Tibial nerve (tissue), 4 donors: Measurements from ENCODE around the gene EPB41L4B.

Experiments used
- EP300 ChIP-seq, 2 donors: sonication (generic); formaldehyde crosslinking; IDR thresholded peaks; one replicate each; pipeline ENCODE4 v1.6.1; 2017; ENCODE audit warnings: antibody characterized with exemption in 2 of 2, mild to moderate bottlenecking in 1 of 2
- POLR2A ChIP-seq, 2 donors: fragments of 450-650 bp; IDR thresholded peaks; one replicate each; pipeline ENCODE4 v1.6.1; 2017; ENCODE audit warnings: antibody characterized with exemption in 2 of 2, mild to moderate bottlenecking in 2 of 2, moderate library complexity in 2 of 2
- TF ChIP-seq, protein P1 (sequence below), 5 experiments: fragments of 200-600 bp in 3 of 5; fragments of 450-650 bp in 2 of 5; sonication (generic) in 3 of 5; IDR thresholded peaks; one replicate each; pipeline ENCODE4 v1.5.1; 2016 to 2019; ENCODE audit warnings: antibody characterized with exemption in 5 of 5, mild to moderate bottlenecking in 3 of 5, moderate library complexity in 2 of 5

DNA sequence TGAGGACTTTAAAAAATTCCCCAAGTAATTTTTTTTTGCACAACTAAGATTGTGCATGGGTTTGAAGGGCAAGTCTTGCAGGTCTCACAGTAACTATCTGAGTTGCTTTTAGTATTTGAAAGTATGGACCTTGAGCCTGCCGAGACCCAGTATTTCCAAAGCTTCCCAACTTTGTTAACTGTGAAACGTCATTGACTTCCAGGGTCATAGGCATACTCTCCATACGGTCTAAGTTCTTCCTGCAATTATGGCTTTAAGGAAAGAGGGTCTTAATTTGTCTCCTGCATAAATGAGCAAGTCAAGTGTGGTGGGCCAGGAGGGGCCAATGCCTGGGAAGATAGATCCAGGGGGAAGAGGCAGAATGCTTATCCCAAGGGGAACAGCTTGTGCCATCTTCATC is 24.0 kb upstream of the EPB41L4B start:
- TF ChIP-seq, protein P1, sequence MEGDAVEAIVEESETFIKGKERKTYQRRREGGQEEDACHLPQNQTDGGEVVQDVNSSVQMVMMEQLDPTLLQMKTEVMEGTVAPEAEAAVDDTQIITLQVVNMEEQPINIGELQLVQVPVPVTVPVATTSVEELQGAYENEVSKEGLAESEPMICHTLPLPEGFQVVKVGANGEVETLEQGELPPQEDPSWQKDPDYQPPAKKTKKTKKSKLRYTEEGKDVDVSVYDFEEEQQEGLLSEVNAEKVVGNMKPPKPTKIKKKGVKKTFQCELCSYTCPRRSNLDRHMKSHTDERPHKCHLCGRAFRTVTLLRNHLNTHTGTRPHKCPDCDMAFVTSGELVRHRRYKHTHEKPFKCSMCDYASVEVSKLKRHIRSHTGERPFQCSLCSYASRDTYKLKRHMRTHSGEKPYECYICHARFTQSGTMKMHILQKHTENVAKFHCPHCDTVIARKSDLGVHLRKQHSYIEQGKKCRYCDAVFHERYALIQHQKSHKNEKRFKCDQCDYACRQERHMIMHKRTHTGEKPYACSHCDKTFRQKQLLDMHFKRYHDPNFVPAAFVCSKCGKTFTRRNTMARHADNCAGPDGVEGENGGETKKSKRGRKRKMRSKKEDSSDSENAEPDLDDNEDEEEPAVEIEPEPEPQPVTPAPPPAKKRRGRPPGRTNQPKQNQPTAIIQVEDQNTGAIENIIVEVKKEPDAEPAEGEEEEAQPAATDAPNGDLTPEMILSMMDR (IDR thresholded peaks at IDR 0.05) = no peak
- TF ChIP-seq EP300 (IDR thresholded peaks at IDR 0.05) = no peak
- no peak for TF ChIP-seq POLR2A (IDR thresholded peaks at IDR 0.05)
